ENCODE measurements around the gene TAF9B.
"Not testable (repeated sequence)": the region's sequence is repeated elsewhere in the genome, so short reads cannot be mapped to it uniquely, and the experiment has no call there.

The TAF9B gene

DNA sequence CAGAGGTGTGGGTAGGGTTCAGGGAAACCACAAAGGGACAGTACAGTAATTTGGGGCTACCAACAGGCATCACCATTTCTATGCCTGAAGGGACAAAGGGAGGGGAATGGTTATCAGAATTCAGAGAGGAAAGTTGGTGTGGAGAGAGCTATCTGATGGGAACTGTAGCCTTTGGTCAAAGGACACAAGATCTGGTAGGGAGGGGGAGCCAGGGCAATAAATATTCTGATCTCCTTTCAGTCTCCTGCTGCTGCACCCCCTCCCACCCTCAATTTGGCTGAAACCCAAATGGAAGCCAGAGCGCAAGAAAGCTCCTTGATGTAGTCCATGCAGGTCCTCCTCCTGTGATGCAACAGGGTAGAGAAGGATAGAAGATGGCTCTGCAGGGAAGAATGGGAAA lies 20.8 kb downstream of the TAF9B start:
- DNase-seq, result no peak

DNA sequence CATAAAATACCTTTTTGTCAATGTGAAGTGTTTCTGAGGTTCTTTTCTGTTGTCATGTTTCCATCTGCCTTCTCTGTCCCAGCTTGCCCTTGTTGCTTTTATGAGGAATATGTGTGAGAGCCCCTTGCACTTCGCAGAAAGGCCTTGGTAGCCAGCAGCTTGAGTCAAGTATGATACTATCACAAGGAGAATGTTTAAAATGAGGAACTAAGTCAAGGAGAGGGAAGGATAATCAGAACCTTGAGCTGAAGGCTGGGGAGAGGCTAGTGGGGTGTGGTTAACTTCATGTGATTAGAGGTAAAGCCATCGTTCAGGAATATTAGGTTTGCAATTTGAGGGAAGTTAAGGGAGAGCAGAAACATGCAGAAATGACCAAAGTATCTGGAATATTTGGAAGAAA lies 22.7 kb downstream of the TAF9B start:
- no peak for DNase-seq

DNA sequence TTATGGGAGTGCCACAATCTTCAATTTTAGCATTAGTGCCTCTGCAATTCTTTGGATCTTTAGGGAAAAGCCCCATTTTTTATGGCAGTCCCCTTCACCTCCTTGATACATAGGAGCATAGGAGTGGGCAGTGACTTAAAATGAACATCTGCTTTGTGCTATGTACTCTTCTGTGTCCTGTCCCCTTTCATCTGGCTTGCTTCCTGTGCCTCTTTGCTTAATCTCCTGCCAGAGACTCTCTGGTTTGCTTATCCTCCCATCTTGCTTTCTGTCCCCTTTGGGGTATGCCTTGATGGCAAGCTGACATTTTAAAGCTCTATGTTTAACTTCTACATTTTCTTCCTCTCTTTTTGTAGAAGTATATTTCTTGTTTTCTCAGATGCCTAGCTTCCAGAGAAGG lies 23.1 kb downstream of the TAF9B start:
- no peak for DNase-seq

DNA sequence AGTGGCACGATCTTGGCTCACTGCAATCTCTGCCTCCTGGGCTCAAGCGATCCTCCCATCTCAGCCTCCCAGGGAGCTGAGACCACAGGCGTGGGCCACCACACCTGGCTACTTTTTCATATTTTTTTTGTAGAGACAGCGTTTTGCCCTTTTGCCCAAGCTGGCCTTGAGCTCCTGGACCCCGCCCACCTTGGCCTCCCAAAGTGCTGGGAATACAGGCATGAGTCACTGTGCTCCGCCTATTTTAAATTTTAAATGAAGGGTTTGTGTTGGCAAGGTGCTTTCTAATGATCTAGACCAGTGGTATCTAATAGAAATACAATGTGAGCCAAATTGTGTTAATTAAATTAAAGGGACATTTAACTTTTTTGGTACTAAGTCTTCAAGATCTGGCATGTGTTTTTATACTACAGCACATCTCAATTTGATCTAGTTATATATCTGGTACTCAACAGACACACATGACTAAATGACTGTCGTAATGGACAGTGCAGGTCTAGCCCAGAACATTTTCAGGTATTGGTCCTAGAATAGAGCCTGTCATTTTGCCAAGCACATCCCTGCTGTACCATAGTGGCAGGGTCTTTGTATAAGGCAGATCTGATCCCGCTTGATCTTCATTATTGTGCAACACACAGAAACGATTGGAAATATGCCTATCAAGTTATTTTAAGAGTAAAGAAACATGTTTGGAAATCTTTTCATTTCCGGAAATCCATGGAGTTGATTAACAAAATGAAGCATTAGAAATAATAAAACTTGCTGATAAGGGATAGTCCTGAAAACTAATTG lies 28.1 kb downstream of the TAF9B start:
- DNase-seq, result no peak

DNA sequence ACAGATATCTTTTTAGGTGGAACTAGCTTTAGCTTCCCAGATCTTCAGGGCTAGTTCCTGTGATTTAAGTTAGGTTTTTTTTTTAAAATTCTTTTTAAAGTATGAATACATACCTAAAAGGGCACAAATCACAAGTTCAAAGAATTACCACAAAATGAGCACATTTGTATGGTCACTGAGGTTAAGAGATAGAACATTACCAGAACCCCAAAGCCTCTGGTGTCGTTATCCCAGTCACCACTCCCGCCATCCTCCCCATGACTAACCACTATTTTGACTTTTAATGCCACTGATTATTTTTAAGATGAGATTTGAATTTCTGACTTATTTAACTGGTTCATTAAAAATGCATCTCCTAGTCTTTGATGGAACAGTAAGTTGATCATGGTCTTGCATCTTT lies 30.0 kb downstream of the TAF9B start:
- DNase-seq, result no peak

DNA sequence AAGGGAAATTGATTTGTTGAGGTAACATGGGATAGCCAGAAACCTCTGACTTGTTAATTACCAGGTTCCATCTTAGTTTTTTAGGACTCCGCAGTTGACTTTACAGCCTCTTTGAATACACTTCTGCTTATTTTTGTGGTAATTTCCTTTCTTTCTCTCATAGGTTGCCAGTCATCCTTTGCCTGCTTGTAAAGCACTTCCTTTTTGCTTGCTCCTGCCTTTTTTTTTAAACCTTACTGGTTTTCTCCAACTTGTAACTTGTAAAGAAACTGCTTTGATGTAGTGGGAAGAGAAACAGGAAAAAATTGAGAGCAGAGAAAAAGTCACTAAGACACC lies 32.8 kb downstream of the TAF9B start:
- DNase-seq, result no peak

DNA sequence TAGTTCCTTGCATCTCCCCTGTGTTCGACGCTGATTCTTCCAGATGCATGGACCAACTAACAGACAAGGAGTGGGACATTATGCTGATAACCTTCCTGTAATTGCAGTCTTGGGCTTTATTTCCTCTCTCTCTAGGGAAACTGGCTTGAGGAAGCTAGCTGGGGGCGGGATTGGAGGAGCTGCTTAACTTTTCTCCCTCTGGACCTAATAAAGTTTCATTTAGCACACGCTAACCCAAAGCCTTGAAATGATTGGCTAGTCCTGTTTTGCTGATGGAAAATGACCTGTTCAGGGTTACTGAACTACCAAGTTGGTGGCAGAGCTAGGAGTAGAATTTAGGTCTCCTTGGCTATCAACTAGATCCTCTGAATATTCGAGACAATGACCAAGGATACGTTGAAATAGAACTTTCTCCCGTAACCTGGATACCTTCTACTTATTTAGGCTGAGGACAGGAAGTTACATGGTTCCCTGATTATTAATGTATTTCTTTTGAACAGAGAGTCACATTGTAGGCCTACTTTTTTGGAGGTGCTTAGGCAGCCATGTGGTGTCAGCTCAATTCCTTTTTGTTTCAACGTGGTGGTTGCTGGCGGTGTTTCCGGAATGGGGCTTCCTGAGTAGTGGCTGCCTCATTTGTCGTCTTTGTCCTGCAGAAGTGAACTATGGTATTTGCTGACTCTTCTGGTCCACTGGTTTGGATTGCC lies 33.4 kb downstream of the TAF9B start:
- no peak for DNase-seq

DNA sequence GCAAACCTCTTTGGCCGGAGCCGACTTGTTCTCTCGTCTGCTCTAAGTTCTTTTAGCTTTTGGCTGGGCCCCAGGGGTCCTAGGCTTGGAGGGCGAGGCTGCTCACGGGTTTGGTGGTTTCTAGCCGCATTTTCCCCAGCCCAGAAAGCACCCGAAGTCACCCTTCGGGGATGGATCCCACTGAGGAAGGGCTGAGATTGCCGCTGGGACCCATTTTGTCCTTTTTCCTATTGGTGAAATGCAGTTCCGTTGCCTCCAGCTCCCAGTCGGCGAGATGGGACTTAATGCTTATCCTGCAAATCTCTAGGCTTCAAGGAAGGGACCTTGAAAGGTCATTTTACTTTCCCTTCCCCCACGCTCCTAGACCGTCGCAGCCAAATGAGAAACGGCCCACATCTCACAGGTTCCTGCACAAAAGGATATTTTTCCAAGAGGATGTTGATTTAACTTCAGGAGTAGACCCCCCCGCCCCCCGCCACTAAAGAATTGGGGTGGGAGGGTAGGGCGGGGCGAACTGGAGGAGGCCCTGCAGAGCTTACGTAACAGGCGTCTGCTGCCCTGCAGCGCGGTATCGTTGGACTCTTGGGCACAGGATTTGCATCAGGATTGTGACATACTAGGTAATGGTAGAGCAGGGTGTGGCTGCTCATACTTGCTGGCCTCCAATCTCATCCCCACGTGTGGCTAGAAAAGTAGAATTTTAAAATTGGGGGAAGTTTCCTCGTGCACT lies 34.8 kb downstream of the TAF9B start:
- peak; percentile 44 for DNase-seq

DNA sequence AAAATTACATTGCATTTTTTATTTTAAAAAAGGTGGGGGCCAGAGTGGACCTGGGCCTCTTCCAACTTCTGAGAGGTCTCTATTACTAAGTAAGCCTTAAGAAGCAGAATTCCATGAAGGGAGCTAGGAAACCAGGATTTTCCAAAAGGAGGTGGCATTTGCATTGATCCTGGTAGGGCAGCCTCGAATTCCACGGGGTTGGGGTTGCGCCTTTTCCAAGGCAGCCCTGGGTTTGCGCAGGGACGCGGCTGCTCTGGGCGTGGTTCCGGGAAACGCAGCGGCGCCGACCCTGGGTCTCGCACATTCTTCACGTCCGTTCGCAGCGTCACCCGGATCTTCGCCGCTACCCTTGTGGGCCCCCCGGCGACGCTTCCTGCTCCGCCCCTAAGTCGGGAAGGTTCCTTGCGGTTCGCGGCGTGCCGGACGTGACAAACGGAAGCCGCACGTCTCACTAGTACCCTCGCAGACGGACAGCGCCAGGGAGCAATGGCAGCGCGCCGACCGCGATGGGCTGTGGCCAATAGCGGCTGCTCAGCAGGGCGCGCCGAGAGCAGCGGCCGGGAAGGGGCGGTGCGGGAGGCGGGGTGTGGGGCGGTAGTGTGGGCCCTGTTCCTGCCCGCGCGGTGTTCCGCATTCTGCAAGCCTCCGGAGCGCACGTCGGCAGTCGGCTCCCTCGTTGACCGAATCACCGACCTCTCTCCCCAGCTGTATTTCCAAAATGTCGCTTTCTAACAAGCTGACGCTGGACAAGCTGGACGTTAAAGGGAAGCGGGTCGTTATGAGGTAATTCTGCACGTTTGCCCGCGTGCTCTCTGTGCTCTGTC lies 35.6 kb downstream of the TAF9B start, which contains the start of gene PGK1:
Gene PGK1, plus strand, starts transcription at position 626 of the 824 bp plus-strand sequence. Its CDS starts 93 bp downstream, at position 719.
- peak; percentile 71 for DNase-seq

DNA sequence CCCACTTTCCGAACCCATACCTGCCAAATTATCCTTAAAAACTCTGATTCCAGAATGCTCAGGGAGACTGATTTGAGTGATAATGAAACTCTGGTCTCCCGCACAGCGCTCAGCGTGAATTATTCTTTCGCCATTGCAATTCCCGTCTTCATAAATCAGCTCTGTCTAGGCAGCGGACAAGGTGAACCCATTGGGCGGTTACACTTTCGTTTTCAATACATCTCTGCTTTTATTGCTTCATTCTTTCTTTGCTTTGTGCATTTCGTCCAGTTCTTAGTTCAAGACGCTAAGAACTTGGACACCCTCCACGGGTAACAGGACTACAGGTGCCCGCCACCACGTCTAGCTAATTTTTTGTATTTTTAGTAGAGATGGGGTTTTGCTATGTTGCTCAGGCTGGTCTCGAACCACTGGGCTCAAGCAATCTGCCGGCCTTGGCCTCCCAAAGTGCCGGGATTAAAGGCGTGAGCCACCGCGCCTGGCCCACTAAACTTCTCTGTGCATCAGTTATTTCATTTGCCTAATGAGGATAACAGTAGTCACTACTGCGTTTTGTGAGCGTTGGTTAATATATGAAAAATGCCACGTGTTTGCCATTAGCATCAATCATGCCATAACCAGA lies 36.3 kb downstream of the TAF9B start:
- DNase-seq, result no peak

DNA sequence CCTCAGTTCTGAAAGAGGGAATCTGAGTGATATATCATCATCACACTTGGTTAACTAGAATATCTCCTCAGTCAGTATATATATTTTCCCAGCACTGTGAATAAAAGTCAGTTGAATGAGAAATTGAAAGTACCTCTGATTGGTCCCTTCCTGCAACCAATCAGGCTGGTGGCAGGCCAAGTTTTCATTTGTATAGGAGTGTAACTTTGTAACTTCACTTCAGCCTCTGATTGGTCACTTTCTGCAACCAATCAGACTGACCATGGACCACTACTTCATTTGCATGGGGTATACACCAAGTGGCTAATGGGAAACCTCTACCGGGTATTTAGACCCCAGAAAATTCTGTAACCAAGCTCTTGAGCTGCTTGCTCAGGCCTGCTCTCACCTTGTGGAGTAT lies 37.4 kb downstream of the TAF9B start:
- DNase-seq, result no peak

DNA sequence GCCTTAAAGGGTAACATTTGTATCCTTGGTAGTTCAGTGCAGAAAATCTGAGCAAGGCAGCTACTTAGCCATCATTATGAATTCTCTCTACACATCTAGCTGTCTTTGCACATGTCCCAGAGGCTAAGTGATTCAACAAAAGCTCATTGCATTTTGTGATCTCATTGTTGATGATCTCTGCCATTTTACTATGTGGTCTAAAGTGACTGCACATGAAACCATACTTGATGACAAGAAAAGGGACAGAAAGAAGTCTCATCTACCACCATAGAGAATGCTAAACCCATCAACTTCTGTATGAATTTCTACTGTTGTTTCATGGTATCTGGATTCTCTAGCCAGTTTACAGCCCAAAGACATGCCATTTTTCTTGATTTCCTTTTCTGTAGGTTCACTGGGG lies 41.3 kb downstream of the TAF9B start:
- no peak for DNase-seq

DNA sequence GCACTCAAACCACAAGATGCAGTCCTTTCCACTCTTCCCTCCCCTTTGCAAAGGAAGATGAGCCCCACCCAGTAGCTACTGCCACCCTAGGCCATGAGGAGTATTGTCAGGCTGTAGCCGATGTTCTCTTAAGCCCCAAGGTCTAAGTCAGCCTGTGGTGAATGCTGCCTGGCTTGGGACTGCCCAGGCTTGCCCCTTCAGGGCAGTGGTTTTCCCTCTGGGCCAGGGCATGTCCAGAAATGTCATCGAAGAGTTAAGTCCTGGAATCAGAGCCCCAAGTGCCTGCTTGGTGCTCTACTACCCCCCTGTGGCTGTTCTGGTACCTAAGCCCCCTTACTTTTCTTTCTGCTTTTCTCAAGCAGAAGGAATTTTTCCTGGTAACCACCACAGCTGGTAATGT lies 47.2 kb downstream of the TAF9B start:
- no peak for DNase-seq

DNA sequence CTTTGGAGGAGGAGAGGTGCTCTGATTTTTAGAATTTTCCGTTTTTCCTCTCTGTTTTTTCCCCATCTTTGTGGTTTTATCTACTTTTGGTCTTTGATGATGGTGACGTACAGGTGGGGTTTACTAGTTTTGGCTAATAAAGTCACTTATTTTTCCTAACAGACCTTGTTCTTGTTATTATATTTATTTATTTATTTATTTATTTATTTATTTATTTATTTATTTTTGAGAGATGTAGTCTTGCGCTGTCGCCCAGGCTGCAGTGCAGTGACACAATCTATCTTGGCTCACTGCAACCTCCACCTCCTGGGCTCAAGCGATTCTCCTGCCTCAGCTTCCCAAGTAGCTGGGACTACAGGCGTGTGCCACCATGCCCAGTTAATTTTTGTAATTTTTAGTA lies 58.0 kb downstream of the TAF9B start:
- not testable (repeated sequence) for DNase-seq
